Measurements from ENCODE around the gene POC1A.

DNA sequence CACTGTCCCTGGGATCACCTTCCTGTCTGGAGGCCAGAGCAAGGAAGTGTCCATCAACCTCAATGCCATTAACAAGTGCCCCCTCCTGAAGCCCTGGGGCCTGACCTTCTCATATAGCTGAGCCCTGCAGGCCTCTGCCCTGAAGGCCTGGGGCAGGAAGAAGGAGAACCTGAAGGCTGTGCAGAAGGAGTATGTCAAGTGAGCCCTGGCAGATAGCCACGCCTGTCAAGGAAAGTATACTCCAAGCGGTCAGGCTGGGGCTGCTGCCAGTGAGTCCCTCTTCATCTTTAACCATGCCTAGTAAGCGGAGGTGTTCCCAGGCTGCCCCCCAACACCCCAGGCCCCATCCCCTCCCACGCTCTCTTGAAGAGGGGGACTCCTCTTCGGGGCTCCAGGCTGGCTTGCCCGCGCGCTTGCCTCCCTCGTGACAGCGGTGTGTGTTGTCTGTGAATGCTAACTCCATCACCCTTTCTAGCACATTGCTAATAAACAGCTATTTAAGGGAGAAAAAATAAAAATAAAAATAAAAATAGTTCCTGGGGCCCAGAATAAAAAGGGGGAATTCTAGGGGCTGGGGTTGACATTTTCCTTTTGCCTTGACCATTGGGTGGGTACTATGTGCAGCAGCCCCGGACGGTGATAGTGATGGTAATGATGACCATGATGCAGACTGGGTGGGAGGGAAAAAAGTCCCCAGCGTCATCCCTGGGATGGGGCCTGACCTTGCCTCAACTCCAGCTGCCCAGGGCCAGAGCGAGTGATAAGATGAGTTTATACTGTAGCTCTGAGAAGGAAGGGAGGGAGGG is 40.5 kb upstream of the POC1A start:
- no peak for TF ChIP-seq POLR2A (IDR thresholded peaks at IDR 0.05)
- TF ChIP-seq, protein P1, sequence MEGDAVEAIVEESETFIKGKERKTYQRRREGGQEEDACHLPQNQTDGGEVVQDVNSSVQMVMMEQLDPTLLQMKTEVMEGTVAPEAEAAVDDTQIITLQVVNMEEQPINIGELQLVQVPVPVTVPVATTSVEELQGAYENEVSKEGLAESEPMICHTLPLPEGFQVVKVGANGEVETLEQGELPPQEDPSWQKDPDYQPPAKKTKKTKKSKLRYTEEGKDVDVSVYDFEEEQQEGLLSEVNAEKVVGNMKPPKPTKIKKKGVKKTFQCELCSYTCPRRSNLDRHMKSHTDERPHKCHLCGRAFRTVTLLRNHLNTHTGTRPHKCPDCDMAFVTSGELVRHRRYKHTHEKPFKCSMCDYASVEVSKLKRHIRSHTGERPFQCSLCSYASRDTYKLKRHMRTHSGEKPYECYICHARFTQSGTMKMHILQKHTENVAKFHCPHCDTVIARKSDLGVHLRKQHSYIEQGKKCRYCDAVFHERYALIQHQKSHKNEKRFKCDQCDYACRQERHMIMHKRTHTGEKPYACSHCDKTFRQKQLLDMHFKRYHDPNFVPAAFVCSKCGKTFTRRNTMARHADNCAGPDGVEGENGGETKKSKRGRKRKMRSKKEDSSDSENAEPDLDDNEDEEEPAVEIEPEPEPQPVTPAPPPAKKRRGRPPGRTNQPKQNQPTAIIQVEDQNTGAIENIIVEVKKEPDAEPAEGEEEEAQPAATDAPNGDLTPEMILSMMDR (IDR thresholded peaks at IDR 0.05) = no peak
